ENCODE data around the gene RAB35.

- TF ChIP-seq FOXA1 (IDR thresholded peaks at IDR 0.05) (no peak), BHLHE40 (IDR thresholded peaks at IDR 0.05; ENCODE audit: borderline replicate concordance) (no peak), ELF4 (IDR thresholded peaks at IDR 0.05) (no peak), LEF1 (IDR thresholded peaks at IDR 0.05; ENCODE audit: borderline replicate concordance) (no peak)
Observed at GRCh38 chr12:120121766-120122293, 5.3 kb upstream of the RAB35 start.
